Measurements from ENCODE around the gene WDR77.

WDR77 gene

DNA sequence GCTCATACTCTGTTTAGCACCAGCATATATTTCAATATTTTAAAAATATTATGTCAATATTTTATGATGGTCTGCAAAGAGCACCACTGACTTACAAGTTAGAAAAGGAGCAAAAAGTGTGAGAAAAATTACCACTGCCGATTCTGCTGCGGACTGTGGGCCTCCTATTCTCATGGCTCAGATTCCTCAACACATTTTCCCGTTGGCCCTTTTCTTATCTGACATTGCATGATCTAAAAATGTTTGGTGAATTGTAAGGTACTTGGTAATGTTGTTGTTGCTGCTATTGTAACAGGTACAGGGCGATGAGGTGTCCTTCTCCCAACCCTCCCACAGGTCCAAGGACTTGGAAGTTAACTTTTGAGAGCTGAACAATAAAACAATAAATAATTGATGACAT, 25.5 kb upstream of the WDR77 start:
- TF ChIP-seq, protein P1, sequence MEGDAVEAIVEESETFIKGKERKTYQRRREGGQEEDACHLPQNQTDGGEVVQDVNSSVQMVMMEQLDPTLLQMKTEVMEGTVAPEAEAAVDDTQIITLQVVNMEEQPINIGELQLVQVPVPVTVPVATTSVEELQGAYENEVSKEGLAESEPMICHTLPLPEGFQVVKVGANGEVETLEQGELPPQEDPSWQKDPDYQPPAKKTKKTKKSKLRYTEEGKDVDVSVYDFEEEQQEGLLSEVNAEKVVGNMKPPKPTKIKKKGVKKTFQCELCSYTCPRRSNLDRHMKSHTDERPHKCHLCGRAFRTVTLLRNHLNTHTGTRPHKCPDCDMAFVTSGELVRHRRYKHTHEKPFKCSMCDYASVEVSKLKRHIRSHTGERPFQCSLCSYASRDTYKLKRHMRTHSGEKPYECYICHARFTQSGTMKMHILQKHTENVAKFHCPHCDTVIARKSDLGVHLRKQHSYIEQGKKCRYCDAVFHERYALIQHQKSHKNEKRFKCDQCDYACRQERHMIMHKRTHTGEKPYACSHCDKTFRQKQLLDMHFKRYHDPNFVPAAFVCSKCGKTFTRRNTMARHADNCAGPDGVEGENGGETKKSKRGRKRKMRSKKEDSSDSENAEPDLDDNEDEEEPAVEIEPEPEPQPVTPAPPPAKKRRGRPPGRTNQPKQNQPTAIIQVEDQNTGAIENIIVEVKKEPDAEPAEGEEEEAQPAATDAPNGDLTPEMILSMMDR (IDR thresholded peaks at IDR 0.05; ENCODE audit: low read depth, low read length) = no peak
- TF ChIP-seq POLR2A (IDR thresholded peaks at IDR 0.05; ENCODE audit: extremely low read depth, insufficient read length) (no peak), MYC (IDR thresholded peaks at IDR 0.05; ENCODE audit: low read depth, low read length) (no peak)
- TF ChIP-seq, protein P2, sequence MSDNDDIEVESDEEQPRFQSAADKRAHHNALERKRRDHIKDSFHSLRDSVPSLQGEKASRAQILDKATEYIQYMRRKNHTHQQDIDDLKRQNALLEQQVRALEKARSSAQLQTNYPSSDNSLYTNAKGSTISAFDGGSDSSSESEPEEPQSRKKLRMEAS (IDR thresholded peaks at IDR 0.05; ENCODE audit: low read depth, low read length) = no peak
- no peak for DNase-seq (ENCODE audit: low read depth)
- peak overlapping the region; percentile 77 for H3K4me3 ChIP-seq (ENCODE audit: low read depth, low read length)

DNA sequence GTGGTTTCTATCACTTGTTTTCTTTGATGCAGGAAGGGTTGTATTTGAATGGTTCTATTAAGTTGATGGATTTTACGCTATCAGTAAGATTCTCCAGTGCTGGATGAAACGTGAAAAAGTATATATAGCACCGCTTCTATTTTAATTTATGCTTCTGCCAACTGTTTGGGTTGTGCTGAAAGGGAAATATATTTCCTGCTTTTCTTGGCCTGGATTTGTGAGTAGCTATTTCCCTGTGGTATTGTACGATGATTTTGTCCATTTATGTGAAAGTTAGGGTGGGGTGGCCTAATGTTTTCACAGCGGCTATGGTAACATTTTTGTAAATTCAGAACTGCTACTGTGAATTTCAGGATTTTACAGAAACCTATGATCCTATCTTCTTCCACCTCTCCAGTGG, 25.1 kb upstream of the WDR77 start:
- TF ChIP-seq MYC (IDR thresholded peaks at IDR 0.05; ENCODE audit: low read depth, low read length) (no peak; the same call in 1 of the 2 replicates), POLR2A (IDR thresholded peaks at IDR 0.05; ENCODE audit: extremely low read depth, insufficient read length) (no peak)
- TF ChIP-seq, protein P2 (IDR thresholded peaks at IDR 0.05; ENCODE audit: low read depth, low read length) = no peak
- TF ChIP-seq, protein P1 (IDR thresholded peaks at IDR 0.05; ENCODE audit: low read depth, low read length) = no peak
- H3K4me3 ChIP-seq (ENCODE audit: low read depth, low read length) = peak overlapping the region; percentile 77
- DNase-seq (ENCODE audit: low read depth) = no peak

DNA sequence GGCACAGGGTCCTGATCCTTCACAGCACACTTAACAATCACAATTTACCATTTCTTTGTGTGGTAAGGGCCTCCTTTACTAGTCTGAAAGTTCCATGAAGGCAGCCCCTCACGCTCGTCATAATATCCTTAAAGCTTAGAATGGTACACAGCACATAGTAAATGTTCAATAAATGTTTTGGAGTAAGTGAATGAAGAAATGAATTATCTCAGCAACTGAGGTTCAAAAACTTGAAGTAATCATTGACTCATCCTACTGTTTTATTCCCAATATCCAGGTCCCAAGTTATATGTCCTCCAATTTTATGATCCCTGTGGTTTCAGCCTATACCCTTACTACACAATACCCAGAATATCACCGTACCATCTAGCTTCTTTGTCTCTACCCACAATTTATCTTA, 22.5 kb upstream of the WDR77 start:
- no peak for DNase-seq (ENCODE audit: low read depth)
- TF ChIP-seq MYC (IDR thresholded peaks at IDR 0.05; ENCODE audit: low read depth, low read length) (no peak), POLR2A (IDR thresholded peaks at IDR 0.05; ENCODE audit: extremely low read depth, insufficient read length) (no peak)
- TF ChIP-seq, protein P2 (IDR thresholded peaks at IDR 0.05; ENCODE audit: low read depth, low read length) = no peak
- TF ChIP-seq, protein P1 (IDR thresholded peaks at IDR 0.05; ENCODE audit: low read depth, low read length) = no peak
- H3K4me3 ChIP-seq (ENCODE audit: low read depth, low read length) = no peak overlapping the region

DNA sequence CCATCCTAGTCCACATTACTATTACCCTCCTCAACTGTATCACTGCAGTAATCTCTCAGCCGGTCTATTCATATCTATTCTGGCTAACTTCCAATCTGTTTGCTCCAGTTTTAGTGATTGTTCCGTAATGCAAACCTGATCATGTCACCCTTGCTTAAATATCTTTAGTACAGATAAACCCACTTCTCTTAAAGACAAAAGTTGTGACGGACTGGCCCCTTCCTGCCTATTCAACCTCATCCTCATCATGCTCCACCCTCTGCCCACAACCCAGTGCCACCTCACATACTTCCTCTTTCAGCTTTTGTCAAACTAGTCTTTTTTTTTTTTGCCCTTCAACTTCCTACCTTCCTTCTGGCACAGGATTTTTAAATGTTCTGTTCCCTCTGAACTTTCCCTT, 22.0 kb upstream of the WDR77 start:
- DNase-seq (ENCODE audit: low read depth) = peak; percentile 93
- TF ChIP-seq POLR2A (IDR thresholded peaks at IDR 0.05; ENCODE audit: extremely low read depth, insufficient read length) (no peak), MYC (IDR thresholded peaks at IDR 0.05; ENCODE audit: low read depth, low read length) (no peak)
- TF ChIP-seq, protein P2 (IDR thresholded peaks at IDR 0.05; ENCODE audit: low read depth, low read length) = 0 out of 2 replicates have a peak, but pooled peaks have one; percentile 27
- peak overlapping the region; percentile 14 for H3K4me3 ChIP-seq (ENCODE audit: low read depth, low read length)

DNA sequence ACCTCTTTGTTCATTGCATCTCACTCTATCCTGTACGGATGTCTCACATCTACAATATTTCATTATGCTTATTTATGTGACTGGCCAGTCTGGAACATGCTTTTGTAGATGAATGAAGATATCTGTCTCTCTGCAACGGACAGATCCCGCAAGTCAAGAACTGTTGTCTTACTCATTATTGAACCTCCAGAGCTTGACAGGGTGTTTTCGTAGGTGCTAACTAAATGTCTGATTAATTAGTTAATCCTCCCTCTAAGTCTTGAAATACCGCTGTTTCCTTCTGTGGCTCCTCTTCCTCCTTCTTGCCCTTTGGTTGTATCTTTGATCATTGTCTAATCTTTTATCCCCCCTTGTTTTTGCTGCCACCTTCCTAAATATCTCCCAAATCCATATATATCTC, 21.5 kb upstream of the WDR77 start:
- TF ChIP-seq MYC (IDR thresholded peaks at IDR 0.05; ENCODE audit: low read depth, low read length) = no peak
- TF ChIP-seq, protein P2 (IDR thresholded peaks at IDR 0.05; ENCODE audit: low read depth, low read length) = no peak
- TF ChIP-seq, protein P1 (IDR thresholded peaks at IDR 0.05; ENCODE audit: low read depth, low read length) = no peak
- TF ChIP-seq POLR2A (IDR thresholded peaks at IDR 0.05; ENCODE audit: extremely low read depth, insufficient read length) = no peak
- peak overlapping the region; percentile 14 for H3K4me3 ChIP-seq (ENCODE audit: low read depth, low read length)
- no peak for DNase-seq (ENCODE audit: low read depth)

DNA sequence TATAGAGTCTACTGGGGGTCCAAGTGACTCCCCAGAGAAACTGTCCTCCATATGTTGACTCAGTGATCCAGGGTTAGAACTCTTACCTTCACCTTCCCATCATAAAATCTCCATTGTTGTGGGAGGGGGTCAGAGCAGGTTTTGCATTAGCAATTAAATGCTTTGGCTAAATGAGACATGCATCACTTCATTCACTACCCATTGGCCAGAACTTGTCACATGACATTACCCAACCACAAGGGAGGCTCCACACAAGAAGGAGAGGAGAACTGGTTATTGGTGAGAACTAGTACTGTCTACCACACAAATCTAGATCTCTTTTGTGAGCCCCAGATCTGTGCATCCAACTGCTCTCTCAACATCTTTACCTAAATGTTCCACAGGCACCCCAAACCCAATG, 20.5 kb upstream of the WDR77 start:
- TF ChIP-seq MYC (IDR thresholded peaks at IDR 0.05; ENCODE audit: low read depth, low read length) (no peak), POLR2A (IDR thresholded peaks at IDR 0.05; ENCODE audit: extremely low read depth, insufficient read length) (no peak)
- TF ChIP-seq, protein P2 (IDR thresholded peaks at IDR 0.05; ENCODE audit: low read depth, low read length) = no peak
- TF ChIP-seq, protein P1 (IDR thresholded peaks at IDR 0.05; ENCODE audit: low read depth, low read length) = no peak
- DNase-seq (ENCODE audit: low read depth) = no peak
- no peak overlapping the region for H3K4me3 ChIP-seq (ENCODE audit: low read depth, low read length)
